D341Med (cell line): Measurements from ENCODE around the gene NR2F6.

Experiments
- DNase-seq: peaks from one replicate; pipeline ENCODE4 v3.0.0; 2012; ENCODE audit warnings: low spot score

NR2F6 gene

GRCh38 chr19:17263712-17264640 is 18.3 kb upstream of the NR2F6 start:
- DNase-seq = no peak

- peak; percentile 14 for DNase-seq
These were observed 16.8 kb upstream of the NR2F6 start for GRCh38 chr19:17262557-17262956.

GRCh38 chr19:17260842-17261325 is 15.2 kb upstream of the NR2F6 start:
- peak; percentile 92 for DNase-seq

DNA sequence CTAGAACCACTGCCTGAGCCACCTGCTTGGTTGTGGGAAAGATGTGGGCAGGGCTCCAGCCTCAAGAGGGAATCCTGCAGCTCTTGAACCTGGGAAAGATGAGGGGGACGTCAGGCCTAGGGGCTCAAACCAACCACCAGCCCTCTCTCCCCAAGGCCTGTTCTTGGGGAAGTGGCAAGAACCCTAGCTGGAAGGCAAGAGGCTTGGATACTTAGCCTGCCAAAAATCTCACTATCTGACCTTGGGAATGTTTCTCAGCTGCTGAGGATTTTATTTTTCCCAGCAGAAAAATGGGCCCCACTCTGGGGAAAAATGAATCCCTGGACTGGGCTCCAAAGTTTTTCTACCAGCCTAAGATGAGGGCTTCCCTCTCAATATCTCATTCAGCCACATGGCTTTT is 14.2 kb upstream of the NR2F6 start:
- peak; percentile 16 for DNase-seq

GRCh38 chr19:17259118-17259780 is 13.5 kb upstream of the NR2F6 start:
- DNase-seq = no peak

GRCh38 chr19:17256130-17256529 is 10.4 kb upstream of the NR2F6 start:
- DNase-seq = no peak

- no peak for DNase-seq
These were observed 9.5 kb upstream of the NR2F6 start for GRCh38 chr19:17255150-17255621.

DNA sequence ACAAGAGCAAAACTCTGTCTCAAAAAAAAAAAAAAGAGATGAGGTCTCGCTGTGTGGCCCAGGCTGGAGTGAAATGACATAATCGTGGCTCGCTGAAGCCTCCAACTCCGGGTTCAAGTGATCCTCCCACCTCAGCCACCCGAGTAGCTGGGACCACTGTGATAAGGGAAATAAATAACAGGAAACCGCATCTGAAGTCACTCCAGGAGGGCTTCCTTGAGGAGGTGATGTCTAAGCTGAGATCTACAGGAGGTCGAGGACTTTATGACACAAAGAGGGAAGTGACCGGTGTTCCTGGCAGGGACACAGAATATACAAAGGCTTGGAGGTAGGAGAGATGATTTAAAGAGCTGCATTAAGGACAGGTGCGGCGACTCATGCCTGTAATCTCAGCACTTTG is 8.9 kb upstream of the NR2F6 start:
- no peak for DNase-seq

DNA sequence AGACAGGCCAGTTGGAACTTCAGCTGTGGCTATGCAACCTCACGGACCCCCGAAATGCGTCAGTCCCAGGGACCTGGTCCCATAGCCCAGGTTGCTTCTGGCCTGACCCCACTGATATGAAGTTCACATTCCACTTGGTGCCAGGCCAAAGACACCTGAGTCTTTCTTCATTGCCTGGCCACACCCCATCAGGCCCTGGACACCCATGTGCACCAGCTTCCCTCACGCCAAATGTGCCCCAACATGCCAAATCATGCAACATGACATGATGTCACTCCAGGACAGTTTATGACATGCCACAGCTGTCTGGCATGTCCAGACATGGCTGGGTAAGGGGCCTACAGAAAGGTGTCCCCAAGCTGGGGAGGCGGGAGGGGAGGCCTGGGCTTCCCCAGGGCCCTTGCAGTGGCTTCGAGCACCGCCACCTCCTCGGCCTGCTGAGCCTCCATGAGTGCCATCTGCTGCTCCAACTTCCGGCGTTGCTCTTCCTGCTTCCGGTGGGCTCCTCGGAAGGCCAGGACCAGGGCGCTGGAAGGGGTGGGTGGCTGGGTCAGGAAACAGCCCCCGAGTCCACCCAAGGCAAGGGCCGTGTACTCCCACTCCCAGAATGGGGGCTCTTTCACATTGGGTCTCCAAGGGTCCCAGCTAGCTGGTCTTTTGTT is 4.3 kb upstream of the NR2F6 start:
- DNase-seq = no peak

GRCh38 chr19:17248011-17248776 is 2.5 kb upstream of the NR2F6 start:
- DNase-seq = peak; percentile 75

DNA sequence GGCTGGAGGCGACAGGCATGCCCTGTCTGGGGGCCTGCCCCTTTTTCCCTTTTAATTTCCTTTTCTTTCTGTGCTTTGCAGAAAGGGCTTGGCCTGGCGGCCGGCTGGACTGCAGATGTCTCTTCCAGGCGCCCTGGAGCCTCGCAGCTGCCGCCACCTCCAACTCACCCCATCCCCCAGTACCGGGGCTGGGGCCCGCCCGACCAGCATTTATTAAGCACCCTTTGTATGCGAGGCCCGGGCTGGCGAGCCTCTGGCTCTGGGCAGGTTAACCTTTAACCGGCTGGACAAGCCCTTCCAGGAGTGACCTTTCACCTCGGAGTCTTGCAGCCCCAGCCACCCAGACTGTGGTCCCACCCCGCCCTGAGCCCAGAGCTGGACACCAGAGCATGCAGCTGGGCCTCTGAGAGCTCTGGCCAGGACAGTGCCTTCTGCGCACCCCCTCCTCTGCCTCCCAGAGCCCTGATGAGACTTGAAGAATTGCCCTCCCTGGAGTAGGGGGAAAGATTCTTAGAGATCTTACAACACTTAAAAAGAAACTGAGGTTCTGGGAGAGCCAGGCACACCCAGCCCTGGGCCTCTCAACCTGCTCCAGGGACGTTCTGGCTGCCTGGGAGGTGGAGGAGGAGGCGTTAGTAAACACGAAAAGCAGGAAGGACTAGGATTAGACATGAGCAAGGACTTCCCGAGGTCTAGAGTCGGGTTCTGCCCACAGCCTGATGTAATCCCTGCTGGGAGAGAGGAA is 1.1 kb upstream of the NR2F6 start:
- no peak for DNase-seq

- no peak for DNase-seq
These were observed 843 bp downstream of the NR2F6 start for GRCh38 chr19:17244618-17245534.

DNA sequence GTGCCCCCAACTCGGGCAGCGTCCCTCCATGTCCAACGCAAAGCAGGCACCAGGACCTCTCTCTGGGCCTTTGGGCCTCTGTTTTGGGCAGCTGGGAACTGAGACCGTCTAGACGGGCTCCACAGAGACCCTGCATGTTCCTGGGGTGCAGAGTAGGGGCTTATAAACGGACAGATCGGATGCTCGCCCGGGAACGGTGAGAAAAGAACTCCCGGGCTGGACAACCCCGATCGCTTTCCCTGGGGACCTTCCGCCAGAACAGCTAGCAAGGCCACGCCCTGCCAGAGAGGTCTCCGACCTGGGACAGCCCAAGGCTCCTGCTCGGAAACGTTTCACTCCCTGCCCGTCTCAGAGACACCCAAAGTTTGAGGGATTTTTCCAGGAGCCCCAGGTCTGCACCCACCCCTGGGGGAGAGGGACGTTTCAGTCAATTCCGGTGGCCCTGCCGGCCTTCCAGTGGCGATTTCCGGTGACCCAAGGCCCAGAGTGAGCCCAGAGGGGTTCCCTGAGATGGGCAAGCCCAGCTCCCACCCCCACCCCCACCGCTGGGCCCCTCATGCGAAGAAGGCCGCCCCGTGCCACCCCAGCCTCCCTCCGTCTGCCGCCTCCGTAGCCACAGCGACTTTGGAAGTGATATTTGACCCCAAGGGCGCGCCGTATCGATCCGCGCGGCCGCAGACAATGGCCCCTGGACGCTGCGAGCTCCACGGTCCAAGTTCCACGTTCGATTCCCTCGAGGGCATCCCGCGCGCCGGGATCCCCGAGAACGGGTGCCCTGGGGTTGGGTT is 1.7 kb downstream of the NR2F6 start:
- no peak for DNase-seq

DNA sequence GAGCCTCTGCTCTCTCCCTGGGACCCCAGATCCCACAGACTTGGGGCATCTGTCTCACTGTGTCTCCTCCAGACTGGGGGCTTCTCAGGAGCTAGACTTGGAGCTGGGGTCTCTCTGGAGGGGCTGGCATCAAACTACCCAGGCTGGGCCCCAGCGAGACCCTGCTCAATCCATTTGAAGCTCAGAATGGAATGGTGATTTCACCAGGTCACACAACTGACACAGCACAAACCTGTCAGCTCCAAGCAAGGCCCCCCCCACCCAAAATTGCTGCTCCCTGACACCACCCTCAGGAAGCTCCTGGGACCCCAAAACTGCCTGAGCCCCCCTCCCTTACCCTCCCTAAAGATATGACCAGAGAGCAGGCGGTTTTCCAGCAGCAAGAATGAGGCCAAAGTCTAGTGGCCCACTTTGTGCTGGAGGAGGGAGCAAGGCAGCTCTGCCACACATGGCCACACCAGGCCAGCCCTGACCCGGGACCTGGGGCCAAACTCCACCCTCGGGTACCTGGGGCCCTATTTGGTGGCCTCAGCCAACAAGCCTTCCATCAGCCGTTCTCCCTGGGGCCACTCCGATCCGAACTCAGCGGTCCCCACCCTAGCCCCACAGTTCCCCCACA is 2.4 kb downstream of the NR2F6 start:
- peak; percentile 24 for DNase-seq

DNA sequence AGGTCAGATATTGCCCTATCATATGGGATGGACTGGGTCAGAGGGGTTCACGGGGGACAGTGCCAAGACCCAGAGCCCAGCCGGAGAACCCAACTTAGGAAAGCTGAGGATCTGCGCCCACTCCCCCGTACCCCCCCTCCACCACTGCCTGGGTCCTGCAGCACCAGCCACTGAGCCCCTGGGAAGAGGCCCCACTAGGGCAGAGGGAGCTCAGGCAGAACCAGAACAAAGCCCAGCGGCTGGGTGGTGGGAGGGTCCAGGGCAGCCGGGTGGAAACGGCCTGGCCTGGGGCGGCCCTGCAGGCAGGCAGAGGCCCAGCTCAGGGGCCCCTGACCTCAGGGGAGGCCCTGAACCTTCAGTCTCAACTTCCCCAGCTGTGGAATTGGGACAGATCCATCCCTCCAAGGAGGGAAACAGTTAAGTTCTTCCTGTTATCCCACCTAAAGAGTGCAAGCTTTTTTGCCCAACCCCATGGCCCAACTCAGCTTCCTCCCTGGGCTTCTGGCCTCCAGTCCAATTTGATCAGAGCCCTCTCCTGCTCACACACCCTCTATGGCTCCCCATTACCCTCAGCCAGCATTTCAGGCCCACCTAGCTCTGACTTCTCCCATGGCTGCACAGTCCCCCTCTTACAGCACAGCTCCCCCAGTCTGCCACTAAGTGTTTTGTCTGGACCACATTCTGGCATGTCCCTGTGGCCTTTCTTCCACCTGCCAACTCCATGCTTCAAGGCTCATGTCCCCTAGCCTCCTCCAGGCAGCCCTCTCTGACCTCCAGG is 3.1 kb downstream of the NR2F6 start:
- no peak for DNase-seq

- DNase-seq = no peak
These were observed 4.8 kb downstream of the NR2F6 start for GRCh38 chr19:17240826-17241399.

DNA sequence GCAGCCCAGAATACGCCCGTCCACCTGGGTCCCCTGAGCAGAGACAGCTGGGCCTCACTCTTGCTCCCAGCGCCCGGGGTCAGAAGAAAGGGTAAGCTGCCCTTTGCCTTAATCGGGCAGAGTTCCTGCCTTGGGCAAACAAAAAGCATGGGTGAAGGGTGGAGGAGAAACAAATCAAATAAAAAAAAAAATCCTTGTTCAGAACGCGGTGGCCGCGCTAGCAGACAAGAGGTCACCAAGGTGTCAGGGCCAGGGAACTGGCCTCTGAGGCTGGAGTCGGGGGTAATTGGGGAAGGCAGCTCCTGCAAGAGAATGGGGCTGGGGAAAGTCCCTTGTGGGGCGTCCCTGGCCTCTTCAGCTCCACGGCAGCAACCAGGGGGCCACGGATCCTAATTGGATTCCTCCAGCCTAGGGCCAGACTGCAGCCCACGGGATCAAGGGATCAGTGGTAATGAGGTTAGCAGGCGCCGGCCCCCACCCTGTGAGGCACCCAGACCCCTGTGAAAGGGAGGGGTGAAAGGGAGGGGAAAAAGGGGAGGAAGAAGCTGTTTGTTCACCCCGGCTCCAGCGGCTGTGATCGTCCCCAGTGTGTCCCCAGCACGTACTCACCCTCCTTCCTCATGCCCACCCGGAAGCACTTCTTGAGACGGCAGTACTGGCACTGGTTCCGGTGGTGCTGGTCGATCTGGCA is 5.5 kb downstream of the NR2F6 start:
- DNase-seq = no peak
